HCT116 (cell line): Measurements from ENCODE around the gene RNF150. TPM values are rescaled to one million over a fixed set of nuclear protein-coding genes. Genes with fewer than 3 reads are reported as not detected.

Experiments used
- ATAC-seq: fragments of 200-7000 bp; cut with Tn5 transposase; 2 replicates; pipeline ENCODE4 v1.9.1; 2020; ENCODE audit warnings: mild to moderate bottlenecking, moderate library complexity
- BruUV-seq: library from RNA; stranded (reverse); fragments of 400-500 nt; replicated peaks from 2 replicates; lab custom pipeline; 2021; lab: Mats Ljungman, UMichigan
- CTCF ChIA-PET: fragments of 300-600 bp; sonication (Branson Sonifier 250); formaldehyde crosslinking; loops from one replicate; lab custom pipeline; 2021; ENCODE audit warnings: antibody characterized with exemption; lab: Charles Lee
- POLR2A ChIA-PET: fragments of 300-600, 350-600 bp; sonication (Branson Sonifier 250); formaldehyde crosslinking; loops from one replicate; lab custom pipeline; 2021; ENCODE audit warnings: antibody characterized with exemption; lab: Charles Lee
- RAD21 ChIA-PET, 2 experiments: fragments of 300-600 bp; sonication (Branson Sonifier 250); formaldehyde crosslinking; loops; one replicate each; lab custom pipeline; 2023; ENCODE audit warnings: low total read pairs in 2 of 2; ENCODE audit not compliant: uncharacterized antibody in 2 of 2, unreplicated experiment in 2 of 2, low non-redundant PET in 1 of 2; lab: Charles Lee
- DNase-seq: peaks from one replicate; pipeline ENCODE4 v3.0.0-alpha.2; 2010; ENCODE audit warnings: low read depth, low spot score
- H2AFZ ChIP-seq: fragments of 200-600 bp; shearing (Covaris generic), sonication (generic); 2 replicates; pipeline ENCODE4 v1.6.1; 2017; ENCODE audit warnings: low read depth, mixed run types, mixed read lengths, antibody characterized with exemption, low read length; ENCODE audit not compliant: poor library complexity, severe bottlenecking
- H3K27ac ChIP-seq: 2 replicates; pipeline ENCODE4 v1.5.1; 2012; ENCODE audit warnings: low read depth, low read length
- H3K27me3 ChIP-seq: fragments of 200-600 bp; sonication (generic); 2 replicates; pipeline ENCODE4 v1.6.1; 2016; ENCODE audit warnings: mixed run types, low read length, mixed read lengths; ENCODE audit not compliant: insufficient read depth
- H3K36me3 ChIP-seq, 2 experiments: fragments of 200-500 bp in 1 of 2; fragments of 200-600 bp in 1 of 2; sonication (Bioruptor generic) in 1 of 2; sonication (generic) in 1 of 2; 2 replicates each; pipeline versions ENCODE4 v1.5.1 to v1.6.1; 2014 to 2016; ENCODE audit warnings: low read length in 2 of 2, inconsistent platforms in 1 of 2, mixed read lengths in 1 of 2, mixed run types in 1 of 2; ENCODE audit not compliant: insufficient read depth in 2 of 2, control insufficient read depth in 1 of 2
- H3K4me1 ChIP-seq, 2 experiments: fragments of 200-600 bp in 1 of 2; sonication (generic) in 1 of 2; 2 replicates each; pipeline versions ENCODE4 v1.5.1 to v1.6.1; 2012 to 2017; ENCODE audit warnings: low read length in 2 of 2, inconsistent platforms in 1 of 2, mild to moderate bottlenecking in 1 of 2, mixed read lengths in 1 of 2, mixed run types in 1 of 2, moderate library complexity in 1 of 2; ENCODE audit not compliant: insufficient read depth in 2 of 2, control insufficient read depth in 1 of 2
- H3K4me2 ChIP-seq: fragments of 200-600 bp; sonication (generic); 2 replicates; pipeline ENCODE4 v1.6.1; 2017; ENCODE audit warnings: mixed run types, low read length, mixed read lengths
- H3K4me3 ChIP-seq, 2 experiments: fragments of 200-600 bp in 1 of 2; sonication (generic) in 1 of 2; replicated peaks in 1 of 2; 2 replicates each; pipeline ENCODE4 v1.5.1; 2011 to 2016; ENCODE audit warnings: low read length in 2 of 2, control low read depth in 1 of 2, low read depth in 1 of 2, mild to moderate bottlenecking in 1 of 2, mixed read lengths in 1 of 2, mixed run types in 1 of 2
- H3K79me2 ChIP-seq: fragments of 200-600 bp; sonication (generic); 2 replicates; pipeline ENCODE4 v1.6.1; 2017; ENCODE audit warnings: mild to moderate bottlenecking, mixed run types, low read length, moderate library complexity, mixed read lengths; ENCODE audit not compliant: insufficient read depth
- H3K9ac ChIP-seq: fragments of 200-600 bp; sonication (generic); 2 replicates; pipeline ENCODE4 v1.6.1; 2016; ENCODE audit warnings: low read length, mixed read lengths
- H3K9me2 ChIP-seq: fragments of 200-600 bp; sonication (generic), shearing (Covaris generic); 2 replicates; pipeline ENCODE4 v1.6.1; 2017; ENCODE audit warnings: mixed run types, mild to moderate bottlenecking, moderate library complexity; ENCODE audit not compliant: insufficient read depth
- H3K9me3 ChIP-seq, 2 experiments: fragments of 200-500 bp in 1 of 2; fragments of 200-600 bp in 1 of 2; sonication (Bioruptor generic) in 1 of 2; sonication (generic) in 1 of 2; 2 replicates each; pipeline ENCODE4 v1.6.1; 2014 to 2017; ENCODE audit warnings: low read length in 2 of 2, mixed read lengths in 2 of 2, inconsistent platforms in 1 of 2, low read depth in 1 of 2, mild to moderate bottlenecking in 1 of 2, mixed run types in 1 of 2, moderate library complexity in 1 of 2; ENCODE audit not compliant: control insufficient read depth in 1 of 2, insufficient read depth in 1 of 2
- H4K20me1 ChIP-seq: fragments of 200-600 bp; sonication (generic), shearing (Covaris generic); 2 replicates; pipeline ENCODE4 v1.6.1; 2017; ENCODE audit warnings: mixed run types, mild to moderate bottlenecking, moderate library complexity; ENCODE audit not compliant: insufficient read depth
- ATF3 ChIP-seq: IDR thresholded peaks from 2 replicates; pipeline ENCODE4 v1.6.1; 2012
- CBX3 ChIP-seq: IDR thresholded peaks from 2 replicates; pipeline ENCODE4 v1.6.1; 2012; ENCODE audit warnings: low read depth
- CEBPB ChIP-seq: IDR thresholded peaks from 2 replicates; pipeline ENCODE4 v1.6.1; 2012; ENCODE audit warnings: low read depth
- CTCF ChIP-seq, 3 experiments: fragments of 200-600 bp in 1 of 3; sonication (generic) in 1 of 3; IDR thresholded peaks in 2 of 3; conservative IDR thresholded peaks in 1 of 3; 2 replicates each; pipeline ENCODE4 v1.5.1; 2012 to 2017; ENCODE audit warnings: low read depth in 2 of 3, low read length in 2 of 3, antibody characterized with exemption in 1 of 3, borderline replicate concordance in 1 of 3, control low read depth in 1 of 3, mild to moderate bottlenecking in 1 of 3, mixed read lengths in 1 of 3, mixed run types in 1 of 3, moderate library complexity in 1 of 3; ENCODE audit not compliant: insufficient read depth in 1 of 3
- EGR1 ChIP-seq: IDR thresholded peaks from 2 replicates; pipeline ENCODE4 v1.6.1; 2012; ENCODE audit warnings: low read depth
- EZH2phosphoT487 ChIP-seq: fragments of 200-600 bp; IDR thresholded peaks from 2 replicates; pipeline ENCODE4 v1.6.1; 2018; ENCODE audit warnings: antibody characterized with exemption, borderline replicate concordance
- FOSL1 ChIP-seq: IDR thresholded peaks from 2 replicates; pipeline ENCODE4 v1.6.1; 2012; ENCODE audit warnings: low read depth
- JUND ChIP-seq: IDR thresholded peaks from 2 replicates; pipeline ENCODE4 v1.6.1; 2012
- MAX ChIP-seq: IDR thresholded peaks from 2 replicates; pipeline ENCODE4 v1.6.1; 2012
- POLR2AphosphoS5 ChIP-seq: IDR thresholded peaks from 2 replicates; pipeline ENCODE4 v1.6.1; 2011; ENCODE audit warnings: mild to moderate bottlenecking, low read depth, low read length, moderate library complexity
- RAD21 ChIP-seq: IDR thresholded peaks from 2 replicates; pipeline ENCODE4 v1.6.1; 2012; ENCODE audit warnings: low read depth, mild to moderate bottlenecking
- REST ChIP-seq: IDR thresholded peaks from 2 replicates; pipeline ENCODE4 v1.6.1; 2012; ENCODE audit warnings: low read depth
- SIN3A ChIP-seq: IDR thresholded peaks from 2 replicates; pipeline ENCODE4 v1.6.1; 2012; ENCODE audit warnings: low read depth
- SP1 ChIP-seq: IDR thresholded peaks from 2 replicates; pipeline ENCODE4 v1.6.1; 2012; ENCODE audit warnings: low read depth
- SRF ChIP-seq: IDR thresholded peaks from 2 replicates; pipeline ENCODE4 v1.6.1; 2012; ENCODE audit warnings: low read depth
- TCF7L2 ChIP-seq: IDR thresholded peaks from 2 replicates; pipeline ENCODE4 v1.7.0; 2011; ENCODE audit warnings: borderline replicate concordance, inconsistent platforms; ENCODE audit not compliant: insufficient read depth, insufficient read length; ENCODE audit errors: extremely low read depth
- YY1 ChIP-seq: IDR thresholded peaks from 2 replicates; pipeline ENCODE4 v1.6.1; 2011; ENCODE audit warnings: low read length, low read depth, moderate library complexity, mild to moderate bottlenecking; ENCODE audit not compliant: insufficient replicate concordance; ENCODE audit errors: extremely low read depth
- ZBTB33 ChIP-seq: IDR thresholded peaks from 2 replicates; pipeline ENCODE4 v1.6.1; 2011; ENCODE audit warnings: mild to moderate bottlenecking, low read length, moderate library complexity; ENCODE audit not compliant: insufficient replicate concordance; ENCODE audit errors: extremely low read depth
- ZFX ChIP-seq: fragments of 450-650 bp; IDR thresholded peaks from 2 replicates; pipeline ENCODE4 v1.6.1; 2017
- intact Hi-C: fragments of 100-400 bp; cut with micrococcal nuclease; formaldehyde crosslinking; loops from 2 replicates; pipeline ENCODE4 v1.10.0; 2022
- total RNA-seq: library from RNA; stranded (reverse); gene quantifications from one replicate; pipeline ENCODE4 v1.2.1, GENCODE V29; 2021; ENCODE audit not compliant: unreplicated experiment

The RNF150 gene
- total RNA-seq, 1 experiment from 2014 or later, result 0.07 TPM

- Histone ChIP-seq H3K9me2 (no peaks in the 10 kb centered on the region), H3K9me3 (no peaks in the 10 kb centered on the region), H3K9ac (no peak overlapping the region), H3K36me3 (no peaks in the 10 kb centered on the region), H3K27me3 (no peaks in the 10 kb centered on the region), H2AFZ (no peak overlapping the region), H3K4me2 (no peak overlapping the region), H3K4me1 (no peaks in the 10 kb centered on the region), H4K20me1 (no peaks in the 10 kb centered on the region)
- ChIA-PET RAD21 (no interaction called here), CTCF (no interaction called here), POLR2A (no interaction called here)
- no peak for DNase-seq
- intact Hi-C loops, result no loop called here
- BruUV-seq, result no TSS peak
- no peak for TF ChIP-seq RAD21
- no peak for TF ChIP-seq TCF7L2
- no peak for TF ChIP-seq ZBTB33
- no peak for TF ChIP-seq CBX3
- no peak for TF ChIP-seq JUND
- TF ChIP-seq SP1, result no peak
- no peak for TF ChIP-seq ZFX
- TF ChIP-seq MAX, result no peak
- no peak for TF ChIP-seq ATF3
- TF ChIP-seq POLR2AphosphoS5, result no peak
- TF ChIP-seq SRF, result no peak
- no peak for TF ChIP-seq CEBPB
- no peak for TF ChIP-seq FOSL1
- TF ChIP-seq SIN3A, result no peak
- no peak for TF ChIP-seq CTCF (IDR thresholded peaks at IDR 0.05 in 2 of 3, conservative IDR thresholded peaks at IDR 0.05 in 1 of 3; ENCODE audit: borderline replicate concordance in 1 of 3, insufficient read depth in 1 of 3, low read depth in 2 of 3, low read length in 2 of 3)
- TF ChIP-seq EZH2phosphoT487, result no peak
- no peak for TF ChIP-seq EGR1
- no peak for TF ChIP-seq REST
- TF ChIP-seq YY1, result no peak
- TF ChIP-seq, all 23 proteins: peak for 0
- ATAC-seq, result no peak
- Histone ChIP-seq H3K27ac (no peak overlapping the region), H3K4me3 (no peak overlapping the region), H3K79me2 (no peaks in the 10 kb centered on the region)
These were observed 136.5 kb downstream of the RNF150 start for GRCh38 chr4:140996766-140997165.
